GM23338 (cell line): ENCODE results near the gene TAF15.

ENCODE experiments used
- CREB1 ChIP-seq: fragments of 250-450 bp; sonication (Bioruptor Pico); IDR thresholded peaks from 2 replicates; pipeline ENCODE4 v1.5.0; 2020; ENCODE audit warnings: low read depth, mild to moderate bottlenecking, moderate library complexity
- CTCF ChIP-seq, 2 experiments: fragments of 200-600 bp in 1 of 2; sonication (generic) in 1 of 2; conservative IDR thresholded peaks; 2 replicates each; pipeline versions ENCODE4 v1.5.1 to v1.6.1; 2016 to 2017; ENCODE audit warnings: antibody characterized with exemption in 2 of 2, low read depth in 2 of 2, mild to moderate bottlenecking in 2 of 2, moderate library complexity in 1 of 2
- EZH2 ChIP-seq: fragments of 200-600 bp; sonication (generic); IDR thresholded peaks from one replicate; pipeline ENCODE4 v1.8.0; 2017; ENCODE audit warnings: antibody characterized with exemption, mild to moderate bottlenecking, low read depth; ENCODE audit not compliant: unreplicated experiment
- EZH2phosphoT487 ChIP-seq: fragments of 200-600 bp; sonication (generic); IDR thresholded peaks from one replicate; pipeline ENCODE4 v1.8.1; 2018; ENCODE audit warnings: antibody characterized with exemption; ENCODE audit not compliant: unreplicated experiment
- POLR2AphosphoS5 ChIP-seq: IDR thresholded peaks from 2 replicates; pipeline ENCODE4 v1.6.1; 2016; ENCODE audit warnings: antibody characterized with exemption, low read depth
- REST ChIP-seq: IDR thresholded peaks from one replicate; pipeline ENCODE4 v1.6.1; 2018; ENCODE audit warnings: antibody characterized with exemption; ENCODE audit not compliant: unreplicated experiment

- TF ChIP-seq REST (no peak), CTCF (conservative IDR thresholded peaks at IDR 0.05; ENCODE audit: low read depth in 2 of 2) (no peak), EZH2 (no peak), EZH2phosphoT487 (no peak), POLR2AphosphoS5 (no peak), CREB1 (no peak)
Observed at GRCh38 chr17:35889241-35889640, 80.0 kb downstream of the TAF15 start.
